Left cardiac atrium (tissue), 4 donors: ENCODE measurements around the gene AJM1. TPM values are rescaled to one million over a fixed set of nuclear protein-coding genes. Genes with fewer than 3 reads are reported as not detected.
"Not testable (repeated sequence)": the region's sequence is repeated elsewhere in the genome, so short reads cannot be mapped to it uniquely, and the experiment has no call there.

Experiments used
- ATAC-seq, 2 donors: fragments of 200-7000 bp; cut with Tn5 transposase; one replicate each; pipeline ENCODE4 v1.9.1; 2020; ENCODE audit warnings: mild to moderate bottlenecking in 2 of 2, moderate library complexity in 2 of 2
- DNase-seq: peaks from one replicate; pipeline ENCODE4 v3.0.0-alpha.2; 2020
- intact Hi-C, 2 donors: fragments of 100-400 bp; cut with DNase I; formaldehyde crosslinking; loops; one replicate each; pipeline versions ENCODE4 v1.14.1 to v1.15.1; 2022 to 2023
- total RNA-seq, 2 donors: library from RNA; stranded (reverse); fragmentation: NEBNext Ultra II Directional; extraction: Animal tissue kit (Norgen Biotek cat#: 25700); gene quantifications; one replicate each; pipeline ENCODE4 v1.2.1, GENCODE V29; 2021
- donor health status: DM: no; HTN: yes; CAD: no.
- donor health status: DM: no; HTN: yes; CAD: no; lungs with severe emphysema.
- donor health status: DM: yes; HTN: yes; CAD: no.
- donor health status: Dilated cardiomyopathy.

Gene AJM1
- total RNA-seq, 2 donors from 2014 or later, result 5.0 to 9.6 TPM

- intact Hi-C loops, result loop anchor here in 1 of 2 donors (10.0 kb wide), 1 partner anchor 64 kb away; no protein-coding TSS in a partner anchor
- ATAC-seq, result no peak
- DNase-seq, result peak; percentile 21
These were observed 18.3 kb downstream of the AJM1 start for GRCh38 chr9:136860529-136860928.

- intact Hi-C loops, result loop anchor here in 1 of 2 donors (10.0 kb wide), 1 partner anchor 64 kb away; no protein-coding TSS in a partner anchor
- no peak for ATAC-seq
- DNase-seq, result peak; percentile 24
These were observed 18.9 kb downstream of the AJM1 start for GRCh38 chr9:136860933-136861873.

- ATAC-seq, result no peak
- peak; percentile 20 for DNase-seq
- intact Hi-C loops, result loop anchor here in 1 of 2 donors (10.0 kb wide), 1 partner anchor 63 kb away; no protein-coding TSS in a partner anchor
These were observed 19.7 kb downstream of the AJM1 start for GRCh38 chr9:136861874-136862457.

- ATAC-seq (no peak), DNase-seq (peak; percentile 26)
- intact Hi-C loops, result loop anchor here in 1 of 2 donors (10.0 kb wide), 1 partner anchor 62 kb away; no protein-coding TSS in a partner anchor
These were observed 20.8 kb downstream of the AJM1 start for GRCh38 chr9:136862849-136863622.

- DNase-seq, result no peak
- intact Hi-C loops, result loop anchor here in 1 of 2 donors (10.0 kb wide), 1 partner anchor 61 kb away; no protein-coding TSS in a partner anchor
These were observed 21.5 kb downstream of the AJM1 start for GRCh38 chr9:136863623-136864273.

GRCh38 chr9:136865041-136865767, 22.9 kb downstream of the AJM1 start:
- intact Hi-C loops, result loop anchor here in 1 of 2 donors (10.0 kb wide), 1 partner anchor 60 kb away; no protein-coding TSS in a partner anchor
- no peak for ATAC-seq
- DNase-seq, result peak; percentile 17

More at GRCh38 chr9:136863623-136864273, 21.5 kb downstream of the AJM1 start:
- ATAC-seq, result no peak

GRCh38 chr9:136865768-136866103, 23.5 kb downstream of the AJM1 start:
- ATAC-seq, result peak; percentile 31 to 35
- intact Hi-C loops, result loop anchor here in 1 of 2 donors (10.0 kb wide), 1 partner anchor 59 kb away; no protein-coding TSS in a partner anchor
- DNase-seq, result peak; percentile 40

GRCh38 chr9:136866898-136867421, 24.7 kb downstream of the AJM1 start:
- DNase-seq, result peak; percentile 24
- ATAC-seq, result not testable (repeated sequence)
- intact Hi-C loops, result loop anchor here in 1 of 2 donors (10.0 kb wide), 1 partner anchor 58 kb away; no protein-coding TSS in a partner anchor

GRCh38 chr9:136867480-136867879, 25.2 kb downstream of the AJM1 start:
- intact Hi-C loops, result loop anchor here in 1 of 2 donors (10.0 kb wide), 1 partner anchor 57 kb away; no protein-coding TSS in a partner anchor
- ATAC-seq (no peak), DNase-seq (peak; percentile 14)

GRCh38 chr9:136867917-136868316, 25.6 kb downstream of the AJM1 start:
- DNase-seq (peak; percentile 15), ATAC-seq (no peak)
- intact Hi-C loops, result loop anchor here in 1 of 2 donors (10.0 kb wide), 1 partner anchor 57 kb away; no protein-coding TSS in a partner anchor

GRCh38 chr9:136868644-136869043, 26.4 kb downstream of the AJM1 start:
- intact Hi-C loops, result loop anchor here in 1 of 2 donors (10.0 kb wide), 1 partner anchor 56 kb away; no protein-coding TSS in a partner anchor
- DNase-seq (no peak), ATAC-seq (no peak)

GRCh38 chr9:136869611-136870010, 27.3 kb downstream of the AJM1 start:
- intact Hi-C loops, result loop anchor here in 1 of 2 donors (10.0 kb wide), 1 partner anchor 55 kb away; no protein-coding TSS in a partner anchor
- ATAC-seq, DNase-seq: not testable (repeated sequence)

- no peak for ATAC-seq
- no peak for DNase-seq
- intact Hi-C loops, result no loop called here
These were observed 32.9 kb downstream of the AJM1 start for GRCh38 chr9:136875155-136875554.

GRCh38 chr9:136876476-136876875, 34.2 kb downstream of the AJM1 start:
- intact Hi-C loops, result no loop called here
- no peak for DNase-seq
- ATAC-seq, result no peak

- ATAC-seq, result no peak
- DNase-seq, result no peak
- intact Hi-C loops, result no loop called here
These were observed 38.4 kb downstream of the AJM1 start for GRCh38 chr9:136880651-136881050.

GRCh38 chr9:136881691-136882108, 39.4 kb downstream of the AJM1 start:
- DNase-seq, result no peak
- no peak for ATAC-seq
- intact Hi-C loops, result no loop called here
